GM23338 (cell line): ENCODE results near the gene GTF2H4. TPM values are rescaled to one million over a fixed set of nuclear protein-coding genes. Genes with fewer than 3 reads are reported as not detected.

Source experiments
- ATAC-seq: fragments of 200-7000 bp; cut with Tn5 transposase; 3 replicates; pipeline ENCODE4 v1.9.1; 2020
- DNase-seq: peaks from one replicate; pipeline ENCODE4 v3.0.0-alpha.2; 2015; ENCODE audit warnings: low spot score
- H2AFZ ChIP-seq: fragments of 200-600 bp; sonication (generic); 2 replicates; pipeline ENCODE4 v1.8.0; 2016; ENCODE audit warnings: antibody characterized with exemption, mild to moderate bottlenecking, moderate library complexity
- H3F3A ChIP-seq: fragments of 200-600 bp; sonication (generic); replicated peaks from 2 replicates; pipeline ENCODE4 v1.8.0; 2017; ENCODE audit warnings: antibody characterized with exemption, mixed run types, low read depth
- H3K27ac ChIP-seq: fragments of 200-600 bp; sonication (generic); 2 replicates; pipeline ENCODE4 v1.6.1; 2016; ENCODE audit warnings: low read depth
- H3K27me3 ChIP-seq: fragments of 200-600 bp; sonication (generic); 2 replicates; pipeline ENCODE4 v1.8.0; 2016; ENCODE audit warnings: mild to moderate bottlenecking, mixed run types, moderate library complexity; ENCODE audit not compliant: insufficient read depth
- H3K36me3 ChIP-seq: fragments of 200-600 bp; sonication (generic); 2 replicates; pipeline ENCODE4 v1.8.0; 2016; ENCODE audit warnings: mild to moderate bottlenecking; ENCODE audit not compliant: insufficient read depth
- H3K4me1 ChIP-seq: fragments of 200-600 bp; sonication (generic); 2 replicates; pipeline ENCODE4 v1.8.0; 2016; ENCODE audit warnings: mild to moderate bottlenecking, moderate library complexity; ENCODE audit not compliant: insufficient read depth
- H3K4me2 ChIP-seq: fragments of 200-600 bp; sonication (generic); 2 replicates; pipeline ENCODE4 v1.7.1; 2017; ENCODE audit warnings: mixed run types
- H3K4me3 ChIP-seq: fragments of 200-600 bp; sonication (generic); 2 replicates; pipeline ENCODE4 v1.6.1; 2016; ENCODE audit warnings: mixed run types
- H3K79me2 ChIP-seq: fragments of 200-600 bp; sonication (generic); replicated peaks from 2 replicates; pipeline ENCODE4 v1.8.0; 2017; ENCODE audit warnings: mild to moderate bottlenecking; ENCODE audit not compliant: insufficient read depth
- H3K9me2 ChIP-seq: fragments of 200-600 bp; sonication (generic); 2 replicates; pipeline ENCODE4 v1.8.0; 2017; ENCODE audit not compliant: insufficient read depth
- H4K20me1 ChIP-seq: fragments of 200-600 bp; sonication (generic); replicated peaks from 2 replicates; pipeline ENCODE4 v1.8.0; 2017; ENCODE audit warnings: mild to moderate bottlenecking; ENCODE audit not compliant: insufficient read depth
- H3K27ac Mint-ChIP-seq: 2 replicates; pipeline ENCODE4 v1.8.0; 2020; ENCODE audit warnings: inconsistent platforms, mild to moderate bottlenecking, moderate library complexity, mixed read lengths
- H3K27me3 Mint-ChIP-seq: 3 replicates; pipeline ENCODE4 v1.8.0; 2022; ENCODE audit warnings: low read depth, mild to moderate bottlenecking, moderate library complexity, mixed read lengths, inconsistent platforms; ENCODE audit not compliant: insufficient read depth, poor library complexity
- H3K36me3 Mint-ChIP-seq: 3 replicates; pipeline ENCODE4 v1.8.0; 2021; ENCODE audit warnings: low read depth, mild to moderate bottlenecking, inconsistent platforms, moderate library complexity, mixed read lengths
- H3K4me1 Mint-ChIP-seq: 3 replicates; pipeline ENCODE4 v1.8.0; 2020; ENCODE audit warnings: mild to moderate bottlenecking, inconsistent platforms, mixed read lengths
- H3K4me3 Mint-ChIP-seq: 3 replicates; pipeline ENCODE4 v1.8.0; 2021; ENCODE audit warnings: moderate library complexity, mild to moderate bottlenecking, inconsistent platforms, mixed read lengths
- H3K9me3 Mint-ChIP-seq: 3 replicates; pipeline ENCODE4 v1.8.0; 2020; ENCODE audit warnings: moderate library complexity, mild to moderate bottlenecking, inconsistent platforms, mixed read lengths
- CREB1 ChIP-seq: fragments of 250-450 bp; sonication (Bioruptor Pico); IDR thresholded peaks from 2 replicates; pipeline ENCODE4 v1.5.0; 2020; ENCODE audit warnings: low read depth, mild to moderate bottlenecking, moderate library complexity
- EZH2 ChIP-seq: fragments of 200-600 bp; sonication (generic); IDR thresholded peaks from one replicate; pipeline ENCODE4 v1.8.0; 2017; ENCODE audit warnings: antibody characterized with exemption, mild to moderate bottlenecking, low read depth; ENCODE audit not compliant: unreplicated experiment
- EZH2phosphoT487 ChIP-seq: fragments of 200-600 bp; sonication (generic); IDR thresholded peaks from one replicate; pipeline ENCODE4 v1.8.1; 2018; ENCODE audit warnings: antibody characterized with exemption; ENCODE audit not compliant: unreplicated experiment
- JUNB ChIP-seq: IDR thresholded peaks from one replicate; pipeline ENCODE4 v1.6.1; 2016; ENCODE audit warnings: antibody characterized with exemption; ENCODE audit not compliant: unreplicated experiment
- NANOG ChIP-seq: IDR thresholded peaks from 2 replicates; pipeline ENCODE4 v1.6.1; 2016; ENCODE audit warnings: antibody characterized with exemption, borderline replicate concordance
- POLR2AphosphoS5 ChIP-seq: IDR thresholded peaks from 2 replicates; pipeline ENCODE4 v1.6.1; 2016; ENCODE audit warnings: antibody characterized with exemption, low read depth
- STAT1 ChIP-seq: IDR thresholded peaks from one replicate; pipeline ENCODE4 v1.6.1; 2016; ENCODE audit warnings: antibody characterized with exemption; ENCODE audit not compliant: unreplicated experiment
- ZNF114 ChIP-seq: fragments of 250-450 bp; sonication (Bioruptor Pico); IDR thresholded peaks from 2 replicates; pipeline ENCODE4 v1.5.0; 2020; ENCODE audit warnings: mild to moderate bottlenecking, moderate library complexity
- ZNF331 ChIP-seq: fragments of 250-450 bp; sonication (Bioruptor Pico); IDR thresholded peaks from 2 replicates; pipeline ENCODE4 v1.5.0; 2020; ENCODE audit warnings: low read depth, mild to moderate bottlenecking, moderate library complexity
- ZNF462 ChIP-seq: fragments of 250-450 bp; sonication (Bioruptor Pico); IDR thresholded peaks from 2 replicates; pipeline ENCODE4 v1.5.0; 2020; ENCODE audit warnings: mild to moderate bottlenecking, moderate library complexity
- polyA plus RNA-seq: library from polyadenylated mRNA; unstranded; fragments of >200 nt; fragmentation: Nextera tagmentation; extraction: Ambion mirVana; gene quantifications from 2 replicates; pipeline ENCODE4 v1.2.1, GENCODE V29; 2016
- total RNA-seq: library from RNA; depleted of rRNA; stranded (reverse); fragments of >200 nt; shearing (Covaris generic); gene quantifications from 2 replicates; pipeline ENCODE4 v1.2.3, GENCODE V29; 2014
- TF ChIP-seq, protein P1 (sequence below): IDR thresholded peaks from 2 replicates; pipeline ENCODE4 v1.6.1; 2016; ENCODE audit warnings: antibody characterized with exemption
- TF ChIP-seq, protein P2 (sequence below): IDR thresholded peaks from one replicate; pipeline ENCODE4 v1.6.1; 2018; ENCODE audit warnings: antibody characterized with exemption; ENCODE audit not compliant: unreplicated experiment
- TF ChIP-seq, protein P3 (sequence below), 2 experiments: fragments of 200-600 bp in 1 of 2; sonication (generic) in 1 of 2; conservative IDR thresholded peaks; 2 replicates each; pipeline versions ENCODE4 v1.5.1 to v1.6.1; 2016 to 2017; ENCODE audit warnings: antibody characterized with exemption in 2 of 2, low read depth in 2 of 2, mild to moderate bottlenecking in 2 of 2, moderate library complexity in 1 of 2

The GTF2H4 gene
- total and polyA plus RNA-seq, 2 experiments from 2014 or later: 14.8 to 32.6 TPM

DNA sequence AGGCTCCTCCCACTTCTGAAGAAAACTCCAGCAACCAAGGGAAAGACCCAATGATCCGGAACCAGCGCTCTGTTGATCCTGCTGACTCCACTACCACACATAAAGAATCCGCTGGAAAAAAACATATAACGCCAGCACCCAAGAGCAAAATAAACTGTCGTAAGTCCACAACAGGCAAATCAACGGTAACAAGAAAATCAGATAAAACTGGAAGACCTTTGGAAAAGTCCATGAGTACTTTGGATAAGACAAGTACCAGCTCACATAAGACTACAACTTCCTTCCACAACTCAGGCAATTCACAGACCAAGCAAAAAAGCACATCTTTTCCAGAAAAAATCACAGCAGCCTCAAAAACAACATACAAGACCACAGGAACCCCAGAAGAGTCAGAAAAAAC, 40.8 kb downstream of the GTF2H4 start:
- peaks cover 14% of the 10 kb centered on the region; the same call in 2 of the 3 replicates for H3K9me3 Mint-ChIP-seq
- H3K27me3 ChIP-seq: peaks cover 3% of the 10 kb centered on the region; the same call in 1 of the 2 replicates
- no peaks in the 10 kb centered on the region for H3F3A ChIP-seq
- no peak overlapping the region for H3K27ac Mint-ChIP-seq
- H3K27ac ChIP-seq: no peak overlapping the region
- H3K9me2 ChIP-seq: 0 out of 2 replicates have a peak, but pooled peaks cover 19% of the 10 kb centered on the region
- no peaks in the 10 kb centered on the region for H3K79me2 ChIP-seq
- no peak overlapping the region for H2AFZ ChIP-seq
- H3K4me2 ChIP-seq: no peak overlapping the region
- H3K4me1 ChIP-seq: no peaks in the 10 kb centered on the region
- H3K4me3 Mint-ChIP-seq: no peak overlapping the region
- H3K27me3 Mint-ChIP-seq: peaks cover 8% of the 10 kb centered on the region
- no peaks in the 10 kb centered on the region for H3K36me3 Mint-ChIP-seq
- peaks cover 8% of the 10 kb centered on the region for H3K4me1 Mint-ChIP-seq
- ATAC-seq (no peak), DNase-seq (no peak)
- no peaks in the 10 kb centered on the region for H4K20me1 ChIP-seq
- H3K36me3 ChIP-seq: no peaks in the 10 kb centered on the region
- H3K4me3 ChIP-seq: no peak overlapping the region
- TF ChIP-seq CREB1 (CRISPR knock-in tag): no peak
- TF ChIP-seq NANOG: no peak
- no peak for TF ChIP-seq ZNF462
- TF ChIP-seq, protein P1, sequence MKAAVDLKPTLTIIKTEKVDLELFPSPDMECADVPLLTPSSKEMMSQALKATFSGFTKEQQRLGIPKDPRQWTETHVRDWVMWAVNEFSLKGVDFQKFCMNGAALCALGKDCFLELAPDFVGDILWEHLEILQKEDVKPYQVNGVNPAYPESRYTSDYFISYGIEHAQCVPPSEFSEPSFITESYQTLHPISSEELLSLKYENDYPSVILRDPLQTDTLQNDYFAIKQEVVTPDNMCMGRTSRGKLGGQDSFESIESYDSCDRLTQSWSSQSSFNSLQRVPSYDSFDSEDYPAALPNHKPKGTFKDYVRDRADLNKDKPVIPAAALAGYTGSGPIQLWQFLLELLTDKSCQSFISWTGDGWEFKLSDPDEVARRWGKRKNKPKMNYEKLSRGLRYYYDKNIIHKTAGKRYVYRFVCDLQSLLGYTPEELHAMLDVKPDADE: no peak
- TF ChIP-seq JUNB: no peak
- TF ChIP-seq, protein P2, sequence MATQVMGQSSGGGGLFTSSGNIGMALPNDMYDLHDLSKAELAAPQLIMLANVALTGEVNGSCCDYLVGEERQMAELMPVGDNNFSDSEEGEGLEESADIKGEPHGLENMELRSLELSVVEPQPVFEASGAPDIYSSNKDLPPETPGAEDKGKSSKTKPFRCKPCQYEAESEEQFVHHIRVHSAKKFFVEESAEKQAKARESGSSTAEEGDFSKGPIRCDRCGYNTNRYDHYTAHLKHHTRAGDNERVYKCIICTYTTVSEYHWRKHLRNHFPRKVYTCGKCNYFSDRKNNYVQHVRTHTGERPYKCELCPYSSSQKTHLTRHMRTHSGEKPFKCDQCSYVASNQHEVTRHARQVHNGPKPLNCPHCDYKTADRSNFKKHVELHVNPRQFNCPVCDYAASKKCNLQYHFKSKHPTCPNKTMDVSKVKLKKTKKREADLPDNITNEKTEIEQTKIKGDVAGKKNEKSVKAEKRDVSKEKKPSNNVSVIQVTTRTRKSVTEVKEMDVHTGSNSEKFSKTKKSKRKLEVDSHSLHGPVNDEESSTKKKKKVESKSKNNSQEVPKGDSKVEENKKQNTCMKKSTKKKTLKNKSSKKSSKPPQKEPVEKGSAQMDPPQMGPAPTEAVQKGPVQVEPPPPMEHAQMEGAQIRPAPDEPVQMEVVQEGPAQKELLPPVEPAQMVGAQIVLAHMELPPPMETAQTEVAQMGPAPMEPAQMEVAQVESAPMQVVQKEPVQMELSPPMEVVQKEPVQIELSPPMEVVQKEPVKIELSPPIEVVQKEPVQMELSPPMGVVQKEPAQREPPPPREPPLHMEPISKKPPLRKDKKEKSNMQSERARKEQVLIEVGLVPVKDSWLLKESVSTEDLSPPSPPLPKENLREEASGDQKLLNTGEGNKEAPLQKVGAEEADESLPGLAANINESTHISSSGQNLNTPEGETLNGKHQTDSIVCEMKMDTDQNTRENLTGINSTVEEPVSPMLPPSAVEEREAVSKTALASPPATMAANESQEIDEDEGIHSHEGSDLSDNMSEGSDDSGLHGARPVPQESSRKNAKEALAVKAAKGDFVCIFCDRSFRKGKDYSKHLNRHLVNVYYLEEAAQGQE: no peak
- TF ChIP-seq, protein P3, sequence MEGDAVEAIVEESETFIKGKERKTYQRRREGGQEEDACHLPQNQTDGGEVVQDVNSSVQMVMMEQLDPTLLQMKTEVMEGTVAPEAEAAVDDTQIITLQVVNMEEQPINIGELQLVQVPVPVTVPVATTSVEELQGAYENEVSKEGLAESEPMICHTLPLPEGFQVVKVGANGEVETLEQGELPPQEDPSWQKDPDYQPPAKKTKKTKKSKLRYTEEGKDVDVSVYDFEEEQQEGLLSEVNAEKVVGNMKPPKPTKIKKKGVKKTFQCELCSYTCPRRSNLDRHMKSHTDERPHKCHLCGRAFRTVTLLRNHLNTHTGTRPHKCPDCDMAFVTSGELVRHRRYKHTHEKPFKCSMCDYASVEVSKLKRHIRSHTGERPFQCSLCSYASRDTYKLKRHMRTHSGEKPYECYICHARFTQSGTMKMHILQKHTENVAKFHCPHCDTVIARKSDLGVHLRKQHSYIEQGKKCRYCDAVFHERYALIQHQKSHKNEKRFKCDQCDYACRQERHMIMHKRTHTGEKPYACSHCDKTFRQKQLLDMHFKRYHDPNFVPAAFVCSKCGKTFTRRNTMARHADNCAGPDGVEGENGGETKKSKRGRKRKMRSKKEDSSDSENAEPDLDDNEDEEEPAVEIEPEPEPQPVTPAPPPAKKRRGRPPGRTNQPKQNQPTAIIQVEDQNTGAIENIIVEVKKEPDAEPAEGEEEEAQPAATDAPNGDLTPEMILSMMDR (conservative IDR thresholded peaks at IDR 0.05; ENCODE audit: low read depth in 2 of 2): no peak
- no peak for TF ChIP-seq EZH2phosphoT487
- TF ChIP-seq EZH2: no peak
- TF ChIP-seq ZNF331: no peak
- TF ChIP-seq STAT1: no peak
- TF ChIP-seq ZNF114 (CRISPR knock-in tag): no peak
- TF ChIP-seq POLR2AphosphoS5: no peak
